ENCODE data around the gene FOLR2.

FOLR2 gene

GRCh38 chr11:72228229-72228843 lies 11.7 kb downstream of the FOLR2 start:
- in situ Hi-C loops (cut with MboI; ENCODE audit: low pct_unique_long_range_greater_than_20kb, low sequenced_read_pairs) = no loop called here
- DNase-seq = no peak

GRCh38 chr11:72228844-72229231 lies 12.2 kb downstream of the FOLR2 start:
- DNase-seq = no peak
- in situ Hi-C loops (cut with MboI; ENCODE audit: low pct_unique_long_range_greater_than_20kb, low sequenced_read_pairs) = no loop called here

DNA sequence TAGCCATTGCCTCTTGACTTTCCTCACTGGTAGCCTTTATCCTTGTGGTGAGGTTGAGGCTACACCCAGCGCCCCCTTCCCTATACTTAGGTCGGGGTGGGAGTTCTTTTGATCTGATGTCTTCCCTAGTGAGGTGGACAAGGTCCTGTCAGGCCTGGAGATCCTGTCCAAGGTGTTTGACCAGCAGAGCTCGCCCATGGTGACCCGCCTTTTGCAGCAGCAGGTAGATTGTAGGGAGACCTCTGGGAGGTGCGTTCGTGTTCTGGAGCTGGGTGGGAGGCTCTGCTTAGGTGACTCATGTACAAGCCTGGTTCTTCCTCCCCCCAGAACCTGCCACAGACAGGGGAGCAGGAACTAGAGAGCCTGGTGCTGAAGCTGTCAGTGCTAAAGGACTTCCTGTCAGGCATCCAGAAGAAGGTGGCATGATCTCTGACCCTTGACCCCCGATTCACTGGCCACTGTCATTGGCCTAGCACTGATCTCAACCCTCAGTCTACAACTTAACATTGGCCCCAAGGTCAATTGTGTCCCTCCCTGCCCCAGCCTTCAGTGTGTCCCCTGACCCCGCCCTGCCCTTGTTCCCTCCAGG lies 12.8 kb downstream of the FOLR2 start:
- DNase-seq = no peak
- in situ Hi-C loops (cut with MboI; ENCODE audit: low pct_unique_long_range_greater_than_20kb, low sequenced_read_pairs) = no loop called here

- no peak for DNase-seq
- in situ Hi-C loops (cut with MboI; ENCODE audit: low pct_unique_long_range_greater_than_20kb, low sequenced_read_pairs) = no loop called here
Measured at GRCh38 chr11:72229925-72230763, 13.6 kb downstream of the FOLR2 start.

- in situ Hi-C loops (cut with MboI; ENCODE audit: low pct_unique_long_range_greater_than_20kb, low sequenced_read_pairs) = no loop called here
- DNase-seq = no peak
Measured at GRCh38 chr11:72230764-72231365, 14.3 kb downstream of the FOLR2 start.

DNA sequence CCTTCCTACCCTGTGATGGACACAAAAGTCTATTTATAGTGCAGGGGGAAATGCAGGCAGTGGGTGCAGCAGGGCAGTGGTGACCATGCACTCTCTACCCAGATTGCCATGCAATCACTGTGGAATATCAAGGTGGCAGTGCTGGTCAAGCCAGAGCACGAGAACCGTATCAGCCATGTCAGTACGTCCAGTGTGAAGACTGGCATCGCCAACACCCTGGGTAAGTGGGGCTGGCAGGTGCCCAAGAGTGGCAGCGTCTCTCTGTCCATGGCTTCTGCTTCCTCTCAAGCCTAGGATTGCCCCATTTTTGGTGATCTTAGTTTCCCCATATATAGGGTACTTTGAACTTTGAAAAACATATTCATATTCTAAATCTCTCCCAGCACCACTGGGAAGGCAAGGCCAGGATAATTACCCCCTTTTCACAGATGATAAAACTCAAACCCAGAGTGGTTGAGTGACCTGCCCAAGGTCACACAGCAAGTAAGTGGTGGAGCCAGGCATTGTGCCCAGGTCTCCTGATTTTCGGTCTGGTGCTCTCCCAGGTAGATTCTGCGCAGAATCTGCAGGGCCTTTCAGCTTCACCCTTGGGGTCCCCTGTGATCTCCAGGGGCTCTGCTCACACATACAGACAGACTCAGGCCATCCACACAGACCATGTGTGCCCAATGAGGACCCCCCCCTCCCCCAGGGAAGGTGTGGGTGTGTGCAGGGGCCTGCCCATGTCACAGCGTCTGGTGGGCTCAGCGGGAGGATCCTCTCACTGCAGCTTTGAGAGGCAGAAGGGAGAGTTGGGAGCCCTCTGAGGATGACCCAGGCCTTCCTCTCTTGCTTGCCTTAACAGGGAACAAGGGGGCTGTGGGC lies 15.0 kb downstream of the FOLR2 start:
- DNase-seq = no peak
- in situ Hi-C loops (cut with MboI; ENCODE audit: low pct_unique_long_range_greater_than_20kb, low sequenced_read_pairs) = no loop called here

DNA sequence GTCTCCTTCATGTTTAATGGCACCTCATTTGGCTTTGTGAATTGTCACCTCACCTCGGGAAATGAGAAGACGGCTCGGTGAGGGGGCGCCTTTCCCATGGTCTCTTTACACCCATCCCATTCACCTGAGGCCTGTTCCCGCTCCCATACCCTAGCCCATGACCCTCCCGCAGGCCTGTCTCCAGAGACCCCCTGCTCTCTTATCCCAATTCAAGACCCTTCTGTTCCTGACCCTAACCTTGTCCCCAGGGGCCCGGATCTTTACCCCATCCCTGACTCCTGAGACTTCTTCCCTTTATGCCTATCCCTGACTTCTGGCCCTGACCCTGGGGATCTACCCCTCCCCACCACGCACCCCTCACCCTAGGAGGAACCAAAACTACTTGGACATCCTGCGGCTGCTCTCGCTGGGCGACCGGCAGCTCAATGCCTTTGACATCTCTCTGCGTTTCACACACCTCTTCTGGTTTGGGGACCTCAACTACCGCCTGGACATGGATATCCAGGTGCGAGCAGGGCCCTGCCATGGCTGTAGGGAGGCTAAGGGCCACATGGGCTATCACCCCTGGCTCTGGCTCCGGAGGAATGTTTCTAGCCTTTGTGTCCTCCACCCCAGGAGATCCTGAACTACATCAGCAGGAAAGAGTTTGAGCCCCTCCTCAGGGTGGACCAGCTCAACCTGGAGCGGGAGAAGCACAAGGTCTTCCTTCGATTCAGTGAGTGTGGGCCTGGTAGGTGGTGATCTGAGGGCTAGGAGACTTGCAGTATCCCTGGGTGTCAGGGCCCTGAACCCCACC lies 15.9 kb downstream of the FOLR2 start:
- DNase-seq = no peak
- in situ Hi-C loops (cut with MboI; ENCODE audit: low pct_unique_long_range_greater_than_20kb, low sequenced_read_pairs) = no loop called here

GRCh38 chr11:72233056-72233772 lies 16.6 kb downstream of the FOLR2 start:
- no peak for DNase-seq
- in situ Hi-C loops (cut with MboI; ENCODE audit: low pct_unique_long_range_greater_than_20kb, low sequenced_read_pairs) = no loop called here

DNA sequence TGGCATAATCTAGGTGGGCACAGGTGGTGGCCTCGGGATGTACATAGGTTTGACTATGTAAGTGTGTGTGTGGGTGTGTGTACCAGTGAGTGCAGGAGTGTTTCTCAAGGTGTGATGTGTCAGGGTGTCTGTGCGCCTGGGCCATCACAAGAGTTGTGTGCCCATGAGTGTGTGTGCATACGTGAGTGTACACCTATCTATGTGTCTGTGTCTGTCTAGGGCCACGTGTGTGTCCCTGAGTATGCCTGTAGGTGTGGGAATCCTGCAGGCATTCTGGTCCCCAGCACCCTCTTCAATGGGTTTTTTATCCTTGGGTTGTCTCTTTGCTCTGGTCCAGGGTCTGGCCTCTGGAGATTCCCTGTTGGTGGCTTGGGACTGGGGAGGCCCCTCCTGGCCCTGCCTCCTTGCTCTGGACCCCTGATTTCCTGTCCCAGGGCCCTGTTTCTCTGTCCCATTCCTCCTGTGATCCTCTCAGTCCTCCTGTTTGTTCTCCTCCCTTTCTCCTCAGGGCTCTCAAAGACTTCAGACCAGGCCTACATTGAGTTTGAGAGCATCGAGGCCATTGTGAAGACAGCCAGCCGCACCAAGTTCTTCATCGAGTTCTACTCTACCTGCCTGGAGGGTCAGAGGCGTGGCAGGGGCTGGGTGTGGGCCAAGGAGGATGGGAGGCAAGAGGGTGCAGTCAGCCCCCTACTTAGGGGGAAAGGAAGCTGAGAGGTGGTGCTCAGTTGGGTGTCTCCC lies 17.3 kb downstream of the FOLR2 start:
- in situ Hi-C loops (cut with MboI; ENCODE audit: low pct_unique_long_range_greater_than_20kb, low sequenced_read_pairs) = no loop called here
- no peak for DNase-seq

- in situ Hi-C loops (cut with MboI; ENCODE audit: low pct_unique_long_range_greater_than_20kb, low sequenced_read_pairs) = no loop called here
- DNase-seq = no peak
Measured at GRCh38 chr11:72234514-72234830, 17.9 kb downstream of the FOLR2 start.

GRCh38 chr11:72234920-72235319 lies 18.3 kb downstream of the FOLR2 start:
- in situ Hi-C loops (cut with MboI; ENCODE audit: low pct_unique_long_range_greater_than_20kb, low sequenced_read_pairs) = no loop called here
- DNase-seq = no peak

DNA sequence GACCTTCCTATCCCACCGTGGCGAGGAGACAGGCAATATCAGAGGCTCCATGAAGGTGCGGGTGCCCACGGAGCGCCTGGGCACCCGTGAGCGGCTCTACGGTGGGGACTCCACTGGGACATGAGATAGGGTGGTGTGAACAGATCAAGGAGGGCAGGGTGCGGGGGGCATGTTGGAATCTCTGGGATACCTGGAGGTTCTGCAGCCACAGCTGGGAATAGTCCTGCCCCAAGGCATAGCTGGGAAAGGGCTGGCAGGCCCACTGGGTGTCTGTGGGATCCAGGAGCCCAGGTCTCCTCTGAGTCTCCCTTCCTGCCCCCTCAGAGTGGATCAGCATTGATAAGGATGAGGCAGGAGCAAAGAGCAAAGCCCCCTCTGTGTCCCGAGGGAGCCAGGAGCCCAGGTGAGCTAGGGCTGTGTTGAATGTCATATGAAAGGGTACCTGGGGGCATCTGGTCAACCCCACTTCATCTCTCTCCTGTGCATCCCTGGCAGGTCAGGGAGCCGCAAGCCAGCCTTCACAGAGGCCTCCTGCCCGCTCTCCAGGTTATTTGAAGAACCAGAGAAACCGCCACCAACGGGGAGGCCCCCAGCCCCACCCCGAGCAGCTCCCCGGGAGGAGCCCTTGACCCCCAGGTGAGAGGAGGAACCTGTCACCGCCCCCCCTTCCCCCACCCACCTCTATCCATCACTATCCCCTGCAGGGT lies 18.9 kb downstream of the FOLR2 start:
- in situ Hi-C loops (cut with MboI; ENCODE audit: low pct_unique_long_range_greater_than_20kb, low sequenced_read_pairs) = no loop called here
- no peak for DNase-seq

- in situ Hi-C loops (cut with MboI; ENCODE audit: low pct_unique_long_range_greater_than_20kb, low sequenced_read_pairs) = no loop called here
- DNase-seq = no peak
Measured at GRCh38 chr11:72236083-72236697, 19.6 kb downstream of the FOLR2 start.

DNA sequence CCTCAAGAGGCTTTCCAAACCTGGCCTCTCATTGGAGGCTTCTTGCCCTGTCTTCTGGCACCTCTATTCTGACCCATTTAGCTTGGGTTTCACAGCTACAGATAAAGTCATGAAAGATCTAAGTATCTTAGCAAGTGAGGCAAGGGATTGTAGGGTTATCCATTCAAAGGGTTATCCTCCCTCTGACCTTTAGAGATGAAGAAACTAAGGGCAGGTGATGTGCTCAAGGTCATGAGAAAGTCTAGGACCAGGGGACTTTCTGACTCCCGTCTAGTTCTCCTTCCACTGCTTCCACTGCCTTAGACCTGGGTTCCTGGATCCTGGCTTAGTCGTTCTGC lies 20.1 kb downstream of the FOLR2 start:
- in situ Hi-C loops (cut with MboI; ENCODE audit: low pct_unique_long_range_greater_than_20kb, low sequenced_read_pairs) = no loop called here
- DNase-seq = no peak

GRCh38 chr11:72237112-72237931 lies 20.7 kb downstream of the FOLR2 start:
- no peak for DNase-seq
- in situ Hi-C loops (cut with MboI; ENCODE audit: low pct_unique_long_range_greater_than_20kb, low sequenced_read_pairs) = no loop called here

DNA sequence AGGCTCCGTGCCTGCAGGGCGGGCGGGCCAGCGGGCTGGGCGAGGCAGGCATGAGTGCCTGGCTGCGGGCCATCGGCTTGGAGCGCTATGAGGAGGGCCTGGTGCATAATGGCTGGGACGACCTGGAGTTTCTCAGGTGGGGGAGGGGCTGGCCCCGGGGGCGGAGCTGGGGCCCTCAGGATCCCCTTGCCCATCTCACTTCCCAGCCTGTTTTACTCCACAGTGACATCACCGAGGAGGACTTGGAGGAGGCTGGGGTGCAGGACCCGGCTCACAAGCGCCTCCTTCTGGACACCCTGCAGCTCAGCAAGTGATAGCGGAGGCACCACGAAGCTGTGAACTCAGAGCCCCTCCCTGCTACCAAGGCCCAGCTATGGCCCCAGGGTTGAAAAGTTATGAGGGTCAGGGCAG lies 21.5 kb downstream of the FOLR2 start:
- in situ Hi-C loops (cut with MboI; ENCODE audit: low pct_unique_long_range_greater_than_20kb, low sequenced_read_pairs) = no loop called here
- DNase-seq = peak; percentile 85

All from KBM-7 (cell line).